ENCODE measurements around the gene VBP1. TPM values are rescaled to one million over a fixed set of nuclear protein-coding genes. Genes with fewer than 3 reads are reported as not detected.

VBP1 gene
- total RNA-seq, 1 donor from 2014 or later: 52.3 TPM

- Mint-ChIP-seq H3K27ac (no peak overlapping the region), H3K9me3 (no peaks in the 10 kb centered on the region), H3K4me1 (ENCODE audit: unreplicated experiment) (no peaks in the 10 kb centered on the region), H3K4me3 (no peak overlapping the region), H3K36me3 (no peaks in the 10 kb centered on the region), H3K27me3 (no peaks in the 10 kb centered on the region)
- no peak for TF ChIP-seq CTCF (conservative IDR thresholded peaks at IDR 0.05)
- no peak for DNase-seq (ENCODE audit: extremely low spot score, unreplicated experiment)
These were observed 31.2 kb downstream of the VBP1 start for GRCh38 chrX:155247497-155247896.

- DNase-seq (ENCODE audit: extremely low spot score, unreplicated experiment): no peak
- Mint-ChIP-seq H3K9me3 (no peaks in the 10 kb centered on the region), H3K4me3 (no peak overlapping the region), H3K36me3 (no peaks in the 10 kb centered on the region), H3K4me1 (ENCODE audit: unreplicated experiment) (no peaks in the 10 kb centered on the region), H3K27me3 (no peaks in the 10 kb centered on the region), H3K27ac (no peak overlapping the region)
- no peak for TF ChIP-seq CTCF (conservative IDR thresholded peaks at IDR 0.05)
These were observed 35.1 kb downstream of the VBP1 start for GRCh38 chrX:155251391-155251790.

GRCh38 chrX:155259752-155260151, 43.5 kb downstream of the VBP1 start:
- Mint-ChIP-seq H3K4me1 (ENCODE audit: unreplicated experiment) (no peaks in the 10 kb centered on the region), H3K36me3 (no peaks in the 10 kb centered on the region), H3K27me3 (no peaks in the 10 kb centered on the region), H3K9me3 (no peaks in the 10 kb centered on the region), H3K27ac (no peak overlapping the region), H3K4me3 (no peak overlapping the region)
- no peak for TF ChIP-seq CTCF (conservative IDR thresholded peaks at IDR 0.05)
- DNase-seq (ENCODE audit: extremely low spot score, unreplicated experiment): no peak

- Mint-ChIP-seq H3K4me1 (ENCODE audit: unreplicated experiment) (no peaks in the 10 kb centered on the region), H3K9me3 (no peaks in the 10 kb centered on the region), H3K27ac (no peak overlapping the region), H3K27me3 (no peaks in the 10 kb centered on the region), H3K4me3 (peak overlapping the region; percentile 77), H3K36me3 (no peaks in the 10 kb centered on the region)
- DNase-seq (ENCODE audit: extremely low spot score, unreplicated experiment): no peak
- TF ChIP-seq CTCF (conservative IDR thresholded peaks at IDR 0.05): no peak
These were observed 46.9 kb downstream of the VBP1 start for GRCh38 chrX:155262970-155263754.

GRCh38 chrX:155263854-155264628, 47.8 kb downstream of the VBP1 start, which contains the start of gene RAB39B:
Gene RAB39B (minus strand): TSS chrX:155264491. CDS start chrX:155264288, 203 bp downstream.
- no peak within 1 kb of the TSS for H3K27ac Mint-ChIP-seq
- H3K9me3 Mint-ChIP-seq: no peaks in the 10 kb centered on the region

More at GRCh38 chrX:155263854-155264628, 47.8 kb downstream of the VBP1 start, which contains the start of gene RAB39B:
- Mint-ChIP-seq H3K36me3 (no peaks in the 10 kb centered on the region), H3K4me3 (peak within 1 kb of the TSS; percentile 77), H3K4me1 (ENCODE audit: unreplicated experiment) (no peaks in the 10 kb centered on the region), H3K27me3 (no peaks in the 10 kb centered on the region)
- TF ChIP-seq CTCF (conservative IDR thresholded peaks at IDR 0.05): no peak
- no peak for DNase-seq (ENCODE audit: extremely low spot score, unreplicated experiment)

Measured in type B pancreatic cell (in vitro differentiated cells).